ENCODE measurements around the gene TRA2B.

- TF ChIP-seq, protein P1, sequence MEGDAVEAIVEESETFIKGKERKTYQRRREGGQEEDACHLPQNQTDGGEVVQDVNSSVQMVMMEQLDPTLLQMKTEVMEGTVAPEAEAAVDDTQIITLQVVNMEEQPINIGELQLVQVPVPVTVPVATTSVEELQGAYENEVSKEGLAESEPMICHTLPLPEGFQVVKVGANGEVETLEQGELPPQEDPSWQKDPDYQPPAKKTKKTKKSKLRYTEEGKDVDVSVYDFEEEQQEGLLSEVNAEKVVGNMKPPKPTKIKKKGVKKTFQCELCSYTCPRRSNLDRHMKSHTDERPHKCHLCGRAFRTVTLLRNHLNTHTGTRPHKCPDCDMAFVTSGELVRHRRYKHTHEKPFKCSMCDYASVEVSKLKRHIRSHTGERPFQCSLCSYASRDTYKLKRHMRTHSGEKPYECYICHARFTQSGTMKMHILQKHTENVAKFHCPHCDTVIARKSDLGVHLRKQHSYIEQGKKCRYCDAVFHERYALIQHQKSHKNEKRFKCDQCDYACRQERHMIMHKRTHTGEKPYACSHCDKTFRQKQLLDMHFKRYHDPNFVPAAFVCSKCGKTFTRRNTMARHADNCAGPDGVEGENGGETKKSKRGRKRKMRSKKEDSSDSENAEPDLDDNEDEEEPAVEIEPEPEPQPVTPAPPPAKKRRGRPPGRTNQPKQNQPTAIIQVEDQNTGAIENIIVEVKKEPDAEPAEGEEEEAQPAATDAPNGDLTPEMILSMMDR (conservative IDR thresholded peaks at IDR 0.05): no peak
- TF ChIP-seq ZFX (IDR thresholded peaks at IDR 0.05): no peak
Measured at GRCh38 chr3:185912512-185912911, 25.3 kb downstream of the TRA2B start.
